Measurements from ENCODE around the gene ODAPH. TPM values are rescaled to one million over a fixed set of nuclear protein-coding genes. Genes with fewer than 3 reads are reported as not detected.

The ODAPH gene
- total RNA-seq, 1 donor from 2014 or later: not detected

Other genes with a start within 250 kb of the ODAPH start
- 22.9 and 25.4 TPM in 2 replicates for gene RCHY1, start 41.7 kb upstream of the ODAPH start, total RNA-seq
- 17.6 and 18.4 TPM in 2 replicates for gene THAP6, start 41.6 kb upstream of the ODAPH start, total RNA-seq
- gene CDKL2, start 74.5 kb downstream of the ODAPH start, total RNA-seq: 0.23 and 0.57 TPM in 2 replicates
- gene G3BP2, start 117.3 kb downstream of the ODAPH start, total RNA-seq: 143 and 156 TPM in 2 replicates
- gene USO1, start 168.5 kb downstream of the ODAPH start, total RNA-seq: 57.4 and 59.0 TPM in 2 replicates